Activated T-cell treated with anti-CD3 and anti-CD28 coated beads, Interleukin-2, amount 50 U/mL, for 4 hours (primary cell): ENCODE data around the gene RABL6. TPM values are rescaled to one million over a fixed set of nuclear protein-coding genes. Genes with fewer than 3 reads are reported as not detected.
"Not testable (repeated sequence)": the region's sequence is repeated elsewhere in the genome, so short reads cannot be mapped to it uniquely, and the experiment has no call there.

ENCODE experiments used
- ATAC-seq, 2 donors: fragments of 200-7000 bp; cut with Tn5 transposase; one replicate each; pipeline ENCODE4 v1.10.0; 2021
- DNase-seq: peaks from one replicate; pipeline ENCODE4 v3.0.0-alpha.2; 2020
- H3K27me3 Mint-ChIP-seq: one replicate; pipeline ENCODE4 v1.8.0; 2021; ENCODE audit warnings: low read depth, mixed read lengths
- H3K36me3 Mint-ChIP-seq: one replicate; pipeline ENCODE4 v1.8.0; 2022; ENCODE audit warnings: mixed read lengths; ENCODE audit not compliant: insufficient read depth
- H3K4me1 Mint-ChIP-seq: one replicate; pipeline ENCODE4 v1.8.0; 2021; ENCODE audit warnings: low read depth, mixed read lengths
- H3K4me3 Mint-ChIP-seq: one replicate; pipeline ENCODE4 v1.8.0; 2021; ENCODE audit warnings: mild to moderate bottlenecking, moderate library complexity, mixed read lengths
- H3K9me3 Mint-ChIP-seq: one replicate; pipeline ENCODE4 v1.8.0; 2021; ENCODE audit warnings: mixed read lengths
- total RNA-seq, 3 donors: library from RNA; stranded (reverse); gene quantifications; one replicate each; pipeline ENCODE4 v1.2.1, GENCODE V29; 2021

RABL6 gene
- total RNA-seq, 3 donors from 2014 or later, result 90.6 to 103 (median 100) TPM

DNA sequence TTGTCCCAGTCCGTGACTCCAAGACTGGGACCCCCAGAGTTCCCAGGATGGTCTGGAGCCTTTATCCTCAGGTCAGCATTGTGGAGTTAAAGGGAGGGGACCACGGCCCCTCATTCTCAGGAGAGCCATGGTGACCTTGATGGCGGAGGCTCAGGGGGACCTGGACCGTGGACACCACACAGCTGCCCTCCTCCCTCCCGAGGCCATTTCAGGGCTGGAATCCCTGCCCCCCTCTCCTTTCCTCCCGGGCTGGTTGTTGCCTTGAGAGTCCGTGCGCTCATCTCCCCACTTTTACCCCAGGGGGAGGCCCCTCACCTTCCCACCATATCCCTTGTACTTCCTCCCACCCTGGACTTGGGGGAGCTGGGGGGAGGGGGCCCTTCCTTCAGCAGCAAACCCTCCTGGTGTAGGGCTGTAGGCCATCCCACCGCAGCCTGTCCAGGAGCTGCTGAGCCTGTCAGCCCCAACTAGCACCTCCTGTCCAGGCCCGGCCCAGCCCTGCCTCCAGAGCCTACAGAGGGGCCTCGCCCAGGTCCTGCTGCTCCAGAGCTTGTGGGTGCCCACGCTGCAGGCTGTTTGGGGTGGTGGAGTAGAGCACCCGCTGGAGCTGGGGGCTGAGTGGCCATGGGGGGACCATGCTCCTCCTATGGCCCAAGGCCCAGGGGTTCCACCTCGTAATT lies 20.2 kb downstream of the RABL6 start:
- no peak for ATAC-seq

DNA sequence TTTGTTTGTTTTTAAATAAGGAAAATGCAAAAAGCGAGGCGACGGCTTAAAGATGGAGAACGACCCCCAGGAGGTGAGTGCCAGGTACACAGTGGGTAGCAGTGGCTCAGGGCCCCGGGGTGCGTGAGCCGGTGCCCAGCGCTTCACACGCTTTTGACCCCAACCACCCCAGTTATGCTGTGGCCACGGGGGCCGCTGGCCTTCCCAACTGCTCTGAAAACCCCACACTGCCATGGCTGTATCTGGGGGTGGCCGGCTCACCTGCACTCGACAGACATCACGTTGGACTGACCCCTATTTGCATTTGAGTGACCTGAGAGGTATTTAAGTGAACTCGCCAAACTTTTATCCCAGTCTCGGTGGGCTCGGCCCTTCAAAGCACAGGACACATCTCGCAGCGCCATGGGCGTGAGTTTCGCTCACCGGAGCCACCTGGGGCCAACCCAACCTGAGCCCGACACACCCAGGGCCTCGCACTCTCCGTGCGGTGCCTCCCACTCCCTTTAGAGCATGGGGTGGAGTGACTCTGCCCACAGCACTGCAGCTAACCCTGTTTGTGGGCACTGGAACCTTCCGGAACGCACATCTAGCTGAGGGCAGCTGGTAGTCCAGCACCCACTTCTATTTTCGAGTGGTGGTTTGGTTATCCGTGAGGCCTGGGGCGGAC lies 20.9 kb downstream of the RABL6 start:
- no peaks in the 10 kb centered on the region for H3K27me3 Mint-ChIP-seq
- ATAC-seq (no peak), DNase-seq (no peak)
- H3K4me1 Mint-ChIP-seq, result no peaks in the 10 kb centered on the region
- no peaks in the 10 kb centered on the region for H3K9me3 Mint-ChIP-seq
- H3K4me3 Mint-ChIP-seq, result no peak overlapping the region
- peaks cover 15% of the 10 kb centered on the region for H3K36me3 Mint-ChIP-seq

More for the DNA sequence above, 20.2 kb downstream of the RABL6 start:
- Mint-ChIP-seq H3K9me3 (no peaks in the 10 kb centered on the region), H3K27me3 (no peaks in the 10 kb centered on the region), H3K4me3 (no peak overlapping the region), H3K36me3 (peaks cover 18% of the 10 kb centered on the region), H3K4me1 (no peaks in the 10 kb centered on the region)
- DNase-seq, result no peak

- Mint-ChIP-seq H3K36me3 (peaks cover 15% of the 10 kb centered on the region), H3K4me1 (no peaks in the 10 kb centered on the region), H3K4me3 (no peak overlapping the region), H3K9me3 (no peaks in the 10 kb centered on the region), H3K27me3 (no peaks in the 10 kb centered on the region)
- DNase-seq (no peak), ATAC-seq (no peak)
Measured at GRCh38 chr9:136829412-136829811, 21.7 kb downstream of the RABL6 start.

DNA sequence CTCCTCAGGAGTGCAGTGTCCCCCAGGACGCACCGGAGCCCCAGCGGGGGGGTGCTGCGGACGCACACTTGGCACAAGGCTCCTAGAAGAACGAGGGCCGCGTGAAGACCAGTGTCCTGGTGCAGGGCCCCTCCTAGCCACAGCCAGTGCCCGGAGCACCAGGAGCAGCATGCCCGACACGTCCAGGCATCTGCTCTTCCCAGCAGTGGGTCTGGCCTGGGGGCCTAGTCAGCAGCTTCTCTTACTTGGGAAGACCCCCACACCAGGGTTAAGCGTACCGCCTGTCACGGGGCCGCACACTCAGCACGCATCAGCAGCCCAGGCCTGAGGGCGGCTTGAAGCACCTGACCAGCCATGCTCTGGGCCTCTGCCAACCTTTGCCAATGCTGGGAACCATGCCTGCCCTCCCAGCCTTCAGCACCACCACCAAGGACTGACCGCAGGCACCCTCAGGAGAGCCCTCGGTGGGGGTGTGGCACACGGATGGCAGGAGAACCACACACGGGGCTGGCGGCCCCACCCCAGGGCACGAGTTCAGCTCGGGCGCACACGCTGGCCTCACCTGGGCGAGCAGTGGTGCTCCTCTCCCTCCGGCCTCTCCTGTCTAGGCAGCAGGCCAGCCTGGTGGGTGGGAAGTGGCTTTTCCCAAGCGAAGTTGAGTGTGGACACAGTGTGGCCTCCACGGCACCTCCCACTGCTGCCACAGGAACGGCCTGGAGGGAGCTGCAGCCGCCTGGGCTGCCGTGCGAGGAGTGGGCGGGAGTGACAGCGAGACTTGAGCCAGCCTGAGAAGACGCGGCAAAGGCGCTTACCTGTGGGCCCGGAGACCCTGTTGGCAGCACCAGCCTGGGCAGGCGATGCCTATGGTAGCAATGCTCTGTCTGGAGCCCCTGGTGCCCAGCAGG lies 22.5 kb downstream of the RABL6 start:
- DNase-seq, result no peak
- ATAC-seq, result no peak
- H3K36me3 Mint-ChIP-seq, result peaks cover 15% of the 10 kb centered on the region
- H3K4me3 Mint-ChIP-seq, result no peak overlapping the region
- H3K9me3 Mint-ChIP-seq, result no peaks in the 10 kb centered on the region
- no peaks in the 10 kb centered on the region for H3K27me3 Mint-ChIP-seq
- no peaks in the 10 kb centered on the region for H3K4me1 Mint-ChIP-seq

- Mint-ChIP-seq H3K4me1 (no peaks in the 10 kb centered on the region), H3K9me3 (no peaks in the 10 kb centered on the region), H3K4me3 (no peak overlapping the region), H3K27me3 (no peaks in the 10 kb centered on the region), H3K36me3 (peaks cover 13% of the 10 kb centered on the region)
- ATAC-seq (no peak), DNase-seq (no peak)
Measured at GRCh38 chr9:136831002-136831719, 23.4 kb downstream of the RABL6 start.

DNA sequence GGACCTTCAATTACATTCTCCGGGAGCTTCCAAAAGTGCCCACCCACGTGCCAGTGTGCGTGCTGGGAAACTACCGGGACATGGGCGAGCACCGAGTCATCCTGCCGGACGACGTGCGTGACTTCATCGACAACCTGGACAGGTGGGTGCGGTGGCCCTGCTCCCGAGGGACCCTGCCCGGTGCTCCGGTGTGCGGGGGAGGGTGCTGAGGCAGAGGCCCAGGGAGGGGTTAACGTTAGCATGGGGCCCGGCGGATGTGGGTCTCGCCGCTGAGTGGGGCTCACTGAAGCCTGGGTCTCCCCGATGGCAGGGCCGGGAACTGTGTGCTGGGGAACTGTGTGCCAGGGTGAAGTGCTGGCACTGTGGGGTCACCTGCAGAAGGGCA lies 24.0 kb downstream of the RABL6 start:
- DNase-seq (no peak), ATAC-seq (no peak)
- Mint-ChIP-seq H3K4me1 (no peaks in the 10 kb centered on the region), H3K9me3 (no peaks in the 10 kb centered on the region), H3K36me3 (peaks cover 13% of the 10 kb centered on the region), H3K4me3 (no peak overlapping the region), H3K27me3 (no peaks in the 10 kb centered on the region)

DNA sequence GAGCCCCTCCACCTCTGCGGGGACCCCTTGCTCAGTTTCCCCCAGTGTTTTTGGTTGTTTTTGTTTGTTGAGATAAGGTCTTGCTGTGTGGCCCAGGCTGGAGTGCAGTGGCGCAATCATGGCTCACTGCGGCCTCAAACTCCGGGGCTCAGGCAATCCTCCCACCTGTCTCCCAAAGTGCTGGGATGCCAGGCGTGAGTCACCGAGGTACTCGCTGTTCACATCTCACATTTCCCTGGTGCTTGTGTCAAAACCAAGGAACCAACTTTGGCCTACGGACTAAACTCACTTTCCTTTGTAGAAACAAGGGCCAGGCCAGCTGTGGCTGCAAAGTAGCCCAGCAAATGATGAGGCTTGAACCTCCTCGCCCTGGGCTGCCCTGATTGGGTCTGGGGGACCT lies 24.8 kb downstream of the RABL6 start:
- peaks cover 13% of the 10 kb centered on the region for H3K36me3 Mint-ChIP-seq
- ATAC-seq (no peak), DNase-seq (no peak)
- no peaks in the 10 kb centered on the region for H3K9me3 Mint-ChIP-seq
- no peak overlapping the region for H3K4me3 Mint-ChIP-seq
- no peaks in the 10 kb centered on the region for H3K4me1 Mint-ChIP-seq
- H3K27me3 Mint-ChIP-seq, result no peaks in the 10 kb centered on the region

- not testable (repeated sequence) for ATAC-seq, H3K27me3 Mint-ChIP-seq, DNase-seq, H3K4me1 Mint-ChIP-seq, H3K9me3 Mint-ChIP-seq, H3K4me3 Mint-ChIP-seq
- H3K36me3 Mint-ChIP-seq, result peaks cover 13% of the 10 kb centered on the region
Measured at GRCh38 chr9:136833381-136834048, 25.8 kb downstream of the RABL6 start.

DNA sequence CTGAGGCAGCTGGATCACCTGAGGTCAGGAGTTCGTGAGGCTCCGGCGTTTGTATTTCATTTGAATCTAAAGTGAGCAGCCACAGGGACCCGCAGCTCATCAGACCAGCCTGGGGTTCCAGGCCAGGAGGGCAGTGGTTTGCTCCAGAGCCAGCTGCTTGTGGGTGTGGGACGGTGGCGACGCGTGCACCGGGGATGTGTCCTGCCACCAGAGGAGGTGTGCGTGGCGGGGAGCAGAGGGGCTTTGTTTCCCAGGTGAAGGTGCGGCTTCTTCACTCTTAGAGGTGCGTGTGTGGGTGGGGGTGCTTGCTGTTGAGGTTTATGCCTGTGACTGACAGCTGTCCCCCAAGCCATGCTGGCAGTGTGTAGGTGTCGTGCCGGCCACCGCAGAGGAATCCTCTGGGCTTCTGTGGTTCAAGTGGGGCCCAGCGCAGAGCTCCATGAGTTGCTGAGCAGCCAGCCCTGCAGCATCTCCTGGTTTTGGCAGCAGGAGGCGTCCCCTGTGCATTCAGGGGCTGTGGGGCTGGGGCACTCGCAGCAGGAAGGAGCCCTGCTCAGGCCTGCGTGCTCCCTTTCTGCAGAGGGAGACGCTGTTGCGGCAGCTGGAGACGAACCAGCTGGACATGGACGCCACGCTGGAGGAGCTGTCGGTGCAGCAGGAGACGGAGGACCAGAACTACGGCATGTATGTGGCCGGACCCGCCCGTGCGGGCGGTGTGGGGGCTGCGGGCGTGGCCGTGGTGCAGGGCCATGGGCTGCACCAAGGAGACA lies 27.6 kb downstream of the RABL6 start:
- H3K4me1 Mint-ChIP-seq, result no peaks in the 10 kb centered on the region
- H3K27me3 Mint-ChIP-seq, result no peaks in the 10 kb centered on the region
- peak in 1 of 2 donors; percentile 6 for ATAC-seq
- peaks cover 8% of the 10 kb centered on the region for H3K36me3 Mint-ChIP-seq
- H3K4me3 Mint-ChIP-seq, result no peak overlapping the region
- no peaks in the 10 kb centered on the region for H3K9me3 Mint-ChIP-seq
- DNase-seq, result no peak

- DNase-seq (no peak), ATAC-seq (no peak)
- no peak overlapping the region for H3K4me3 Mint-ChIP-seq
- no peaks in the 10 kb centered on the region for H3K27me3 Mint-ChIP-seq
- H3K4me1 Mint-ChIP-seq, result no peaks in the 10 kb centered on the region
- H3K36me3 Mint-ChIP-seq, result peaks cover 8% of the 10 kb centered on the region
- H3K9me3 Mint-ChIP-seq, result no peaks in the 10 kb centered on the region
Measured at GRCh38 chr9:136835932-136836904, 28.5 kb downstream of the RABL6 start.

DNA sequence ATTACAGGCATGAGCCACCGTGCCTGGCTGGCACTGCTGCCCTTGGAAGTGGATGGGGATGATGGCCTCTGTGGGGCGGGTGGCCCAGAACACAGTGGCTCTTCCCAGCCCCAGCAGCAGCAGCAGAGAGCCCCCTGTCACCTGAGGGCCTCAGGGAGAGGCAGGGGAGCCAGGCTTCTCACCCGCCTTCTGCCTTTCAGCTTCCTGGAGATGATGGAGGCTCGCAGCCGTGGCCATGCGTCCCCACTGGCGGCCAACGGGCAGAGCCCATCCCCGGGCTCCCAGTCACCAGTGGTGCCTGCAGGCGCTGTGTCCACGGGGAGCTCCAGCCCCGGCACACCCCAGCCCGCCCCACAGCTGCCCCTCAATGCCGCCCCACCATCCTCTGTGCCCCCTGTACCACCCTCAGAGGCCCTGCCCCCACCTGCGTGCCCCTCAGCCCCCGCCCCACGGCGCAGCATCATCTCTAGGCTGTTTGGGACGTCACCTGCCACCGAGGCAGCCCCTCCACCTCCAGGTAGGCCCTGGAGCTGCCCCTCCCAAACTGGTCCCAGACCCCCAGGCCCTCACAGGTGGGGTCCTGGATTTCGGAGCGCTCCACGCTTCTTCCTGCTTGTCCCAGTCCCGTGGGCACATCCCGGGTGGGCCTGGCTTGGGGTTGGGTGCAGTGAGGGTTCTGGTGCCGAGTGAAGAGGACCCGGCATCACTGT lies 29.6 kb downstream of the RABL6 start:
- DNase-seq (no peak), ATAC-seq (no peak)
- peaks cover 4% of the 10 kb centered on the region for H3K4me1 Mint-ChIP-seq
- H3K4me3 Mint-ChIP-seq, result no peak overlapping the region
- peaks cover 7% of the 10 kb centered on the region for H3K36me3 Mint-ChIP-seq
- no peaks in the 10 kb centered on the region for H3K9me3 Mint-ChIP-seq
- H3K27me3 Mint-ChIP-seq, result no peaks in the 10 kb centered on the region

DNA sequence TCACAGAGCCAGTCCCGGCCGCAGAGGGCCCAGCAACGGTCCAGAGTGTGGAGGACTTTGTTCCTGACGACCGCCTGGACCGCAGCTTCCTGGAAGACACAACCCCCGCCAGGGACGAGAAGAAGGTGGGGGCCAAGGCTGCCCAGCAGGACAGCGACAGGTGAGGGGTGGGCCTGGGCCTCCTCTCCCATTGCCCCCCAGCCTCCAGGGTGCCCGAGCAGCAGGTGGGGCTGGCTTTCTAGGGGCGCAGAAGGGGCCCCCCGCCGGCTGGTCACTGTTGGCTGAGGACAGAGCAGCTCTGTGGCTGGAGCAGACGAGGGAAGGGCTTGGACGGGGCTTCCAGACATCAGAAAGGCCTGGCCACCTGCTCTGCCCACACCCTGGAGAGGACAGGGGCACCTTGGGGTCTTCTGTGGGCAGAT lies 30.1 kb downstream of the RABL6 start:
- H3K27me3 Mint-ChIP-seq, H3K36me3 Mint-ChIP-seq, ATAC-seq, H3K4me1 Mint-ChIP-seq, H3K9me3 Mint-ChIP-seq, H3K4me3 Mint-ChIP-seq, DNase-seq: not testable (repeated sequence)
